Central memory CD4-positive, alpha-beta T cell (primary cell): ENCODE measurements around the gene G2E3.

Experiments
- DNase-seq: peaks from one replicate; pipeline ENCODE4 v3.0.0; 2022

G2E3 gene

GRCh38 chr14:30657606-30658163 lies 98.7 kb downstream of the G2E3 start:
- no peak for DNase-seq

GRCh38 chr14:30658645-30659044 lies 99.7 kb downstream of the G2E3 start:
- DNase-seq = no peak

DNA sequence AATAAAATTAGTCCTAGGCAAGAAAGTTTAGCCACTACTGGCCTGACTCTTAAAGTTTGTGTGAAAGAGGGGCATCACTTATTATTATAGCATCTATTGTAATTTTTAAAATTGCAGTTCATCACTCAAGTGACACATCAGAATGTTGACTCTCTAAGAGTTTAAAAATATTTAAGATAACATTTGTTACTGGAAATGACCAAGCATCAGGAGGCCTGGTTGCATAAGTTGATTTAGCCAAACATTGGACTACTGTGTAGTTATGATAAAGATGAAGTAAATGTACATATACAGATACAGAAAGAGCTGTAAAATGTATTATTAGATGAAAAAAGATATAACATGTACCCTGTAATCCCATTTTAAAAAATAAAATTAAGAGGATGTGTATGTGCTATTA lies 110.6 kb downstream of the G2E3 start:
- no peak for DNase-seq
